Transverse colon (tissue), 3 donors: ENCODE data around the gene C1orf167.

Experiments used
- EP300 ChIP-seq: sonication (generic); formaldehyde crosslinking; IDR thresholded peaks from one replicate; pipeline ENCODE4 v1.6.1; 2017; ENCODE audit warnings: antibody characterized with exemption, low read depth
- POLR2A ChIP-seq: fragments of 450-650 bp; IDR thresholded peaks from one replicate; pipeline ENCODE4 v1.6.1; 2016; ENCODE audit warnings: antibody characterized with exemption, mild to moderate bottlenecking, moderate library complexity
- TF ChIP-seq, protein P1 (sequence below), 5 experiments: fragments of 200-600 bp in 3 of 5; fragments of 450-650 bp in 2 of 5; sonication (generic) in 3 of 5; IDR thresholded peaks; 1 replicate in 2 of 5; 2 replicates in 3 of 5; pipeline ENCODE4 v1.5.1; 2016 to 2017; ENCODE audit warnings: antibody characterized with exemption in 5 of 5, inconsistent platforms in 3 of 5, mild to moderate bottlenecking in 2 of 5, moderate library complexity in 1 of 5

DNA sequence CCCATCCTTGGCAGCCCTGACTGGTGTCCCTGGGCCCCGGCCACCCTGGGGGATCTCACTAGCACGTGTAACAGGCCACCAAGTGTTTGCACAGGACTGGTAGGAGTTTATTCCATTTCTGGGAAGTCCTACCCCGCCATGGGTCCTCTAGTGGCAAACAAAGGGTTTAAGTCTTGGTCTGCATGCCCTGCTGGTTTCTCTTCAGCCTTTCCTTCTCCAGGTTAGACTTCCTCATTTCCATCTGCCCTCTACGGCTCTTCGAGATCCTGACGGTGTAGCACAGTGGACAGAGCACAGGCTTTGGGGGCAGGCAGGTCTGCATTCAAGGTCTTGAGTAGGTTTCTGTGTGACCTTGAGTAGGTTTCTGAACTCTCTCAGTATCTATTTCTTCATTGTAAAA lies 23.2 kb upstream of the C1orf167 start:
- TF ChIP-seq, protein P1, sequence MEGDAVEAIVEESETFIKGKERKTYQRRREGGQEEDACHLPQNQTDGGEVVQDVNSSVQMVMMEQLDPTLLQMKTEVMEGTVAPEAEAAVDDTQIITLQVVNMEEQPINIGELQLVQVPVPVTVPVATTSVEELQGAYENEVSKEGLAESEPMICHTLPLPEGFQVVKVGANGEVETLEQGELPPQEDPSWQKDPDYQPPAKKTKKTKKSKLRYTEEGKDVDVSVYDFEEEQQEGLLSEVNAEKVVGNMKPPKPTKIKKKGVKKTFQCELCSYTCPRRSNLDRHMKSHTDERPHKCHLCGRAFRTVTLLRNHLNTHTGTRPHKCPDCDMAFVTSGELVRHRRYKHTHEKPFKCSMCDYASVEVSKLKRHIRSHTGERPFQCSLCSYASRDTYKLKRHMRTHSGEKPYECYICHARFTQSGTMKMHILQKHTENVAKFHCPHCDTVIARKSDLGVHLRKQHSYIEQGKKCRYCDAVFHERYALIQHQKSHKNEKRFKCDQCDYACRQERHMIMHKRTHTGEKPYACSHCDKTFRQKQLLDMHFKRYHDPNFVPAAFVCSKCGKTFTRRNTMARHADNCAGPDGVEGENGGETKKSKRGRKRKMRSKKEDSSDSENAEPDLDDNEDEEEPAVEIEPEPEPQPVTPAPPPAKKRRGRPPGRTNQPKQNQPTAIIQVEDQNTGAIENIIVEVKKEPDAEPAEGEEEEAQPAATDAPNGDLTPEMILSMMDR (IDR thresholded peaks at IDR 0.05), result no peak
- TF ChIP-seq EP300 (no peak), POLR2A (no peak)
